A549 (cell line): Measurements from ENCODE around the gene PRKCG. TPM values are rescaled to one million over a fixed set of nuclear protein-coding genes. Genes with fewer than 3 reads are reported as not detected.
A peak's percentile ranks its signal among the peaks of the same experiment; 100 is the strongest.
"Not testable (repeated sequence)": the region's sequence is repeated elsewhere in the genome, so short reads cannot be mapped to it uniquely, and the experiment has no call there.

Source experiments
- ATAC-seq, 2 experiments: fragments of 200-7000 bp in 1 of 2; fragments of >200 bp in 1 of 2; cut with Nextera tagmentation in 1 of 2; cut with Tn5 transposase in 1 of 2; 3 replicates each; pipeline versions ENCODE4 v1.8.0 to v1.9.1; 2018 to 2020; ENCODE audit warnings: mild to moderate bottlenecking in 1 of 2, moderate library complexity in 1 of 2
- CTCF ChIA-PET: fragments of 300-600 bp; sonication (Branson Sonifier 250); formaldehyde crosslinking; extraction: SDS; loops from one replicate; lab custom pipeline; 2021; ENCODE audit warnings: antibody characterized with exemption, inconsistent platforms; lab: Yijun Ruan, JAX
- POLR2A ChIA-PET: fragments of 350-600 bp; formaldehyde crosslinking; extraction: SDS; loops from one replicate; lab custom pipeline; 2021; ENCODE audit warnings: antibody characterized with exemption, inconsistent platforms; lab: Yijun Ruan, JAX
- DNase-seq, 2 experiments: peaks; one replicate each; pipeline versions ENCODE4 v3.0.0 to v3.0.0-alpha.2; 2011 to 2016; ENCODE audit warnings: low read depth in 1 of 2, low spot score in 1 of 2
- FAIRE-seq: peaks from 2 replicates; lab custom pipeline; 2011; peaks lifted over from hg19 to GRCh38; lab: Jason Lieb, UNC
- H3K27ac ChIP-seq, 2 experiments: fragments of >200 bp; sonication (Bioruptor Twin); formaldehyde crosslinking; 3 replicates each; pipeline ENCODE4 v1.5.1; 2016 to 2017
- H3K4me1 ChIP-seq: fragments of >200 bp; sonication (Bioruptor Twin); formaldehyde crosslinking; 3 replicates; pipeline ENCODE4 v1.6.1; 2016
- H3K4me2 ChIP-seq: fragments of >200 bp; sonication (Bioruptor Twin); formaldehyde crosslinking; 3 replicates; pipeline ENCODE4 v1.6.1; 2016
- H3K4me3 ChIP-seq: fragments of >200 bp; sonication (Bioruptor Twin); formaldehyde crosslinking; 3 replicates; pipeline ENCODE4 v1.5.1; 2016
- H3K9me3 ChIP-seq: fragments of >200 bp; sonication (Bioruptor Twin); formaldehyde crosslinking; 3 replicates; pipeline ENCODE4 v1.6.1; 2016
- BHLHE40 ChIP-seq: IDR thresholded peaks from 2 replicates; pipeline ENCODE4 v1.6.1; 2012; ENCODE audit warnings: low read depth, low read length, inconsistent platforms
- CEBPB ChIP-seq, 2 experiments: fragments of >200 bp in 1 of 2; sonication (Bioruptor Twin) in 1 of 2; formaldehyde crosslinking in 1 of 2; IDR thresholded peaks; 2 replicates each; pipeline ENCODE4 v1.6.1; 2012 to 2016
- E2F6 ChIP-seq: IDR thresholded peaks from 2 replicates; pipeline ENCODE4 v1.6.1; 2012; ENCODE audit warnings: low read depth, borderline replicate concordance
- EHF ChIP-seq: fragments of 250-450 bp; sonication (Bioruptor Pico); IDR thresholded peaks from 2 replicates; pipeline ENCODE4 v1.5.0; 2020; ENCODE audit warnings: mild to moderate bottlenecking
- EHMT2 ChIP-seq: fragments of 200-600 bp; sonication (generic); IDR thresholded peaks from 2 replicates; pipeline ENCODE4 v1.6.1; 2016; ENCODE audit warnings: antibody characterized with exemption, low read depth, mild to moderate bottlenecking, moderate library complexity
- ELK1 ChIP-seq: fragments of 150-350 bp; IDR thresholded peaks from 2 replicates; pipeline ENCODE4 v1.6.1; 2014; ENCODE audit warnings: low read depth, mild to moderate bottlenecking, low read length
- EP300 ChIP-seq, 2 experiments: fragments of >200 bp; sonication (Bioruptor Twin); formaldehyde crosslinking; IDR thresholded peaks; 2 replicates in 1 of 2; 3 replicates in 1 of 2; pipeline ENCODE4 v1.6.1; 2016 to 2017
- FOSB ChIP-seq: fragments of 250-450 bp; sonication (Bioruptor Pico); IDR thresholded peaks from 2 replicates; pipeline ENCODE4 v1.5.0; 2020; ENCODE audit warnings: mild to moderate bottlenecking, moderate library complexity
- FOSL2 ChIP-seq, 2 experiments: fragments of 450-650 bp in 1 of 2; fragments of >200 bp in 1 of 2; sonication (Bioruptor Twin) in 1 of 2; formaldehyde crosslinking; IDR thresholded peaks; 2 replicates each; pipeline versions ENCODE4 v1.5.0 to v1.6.1; 2016 to 2020; ENCODE audit warnings: mild to moderate bottlenecking in 1 of 2, moderate library complexity in 1 of 2
- FOXS1 ChIP-seq: fragments of 250-450 bp; sonication (Bioruptor Pico); IDR thresholded peaks from 2 replicates; pipeline ENCODE4 v1.5.0; 2020; ENCODE audit warnings: mild to moderate bottlenecking, moderate library complexity
- HEYL ChIP-seq: fragments of 250-450 bp; sonication (Bioruptor Pico); IDR thresholded peaks from 2 replicates; pipeline ENCODE4 v1.8.0; 2021; ENCODE audit warnings: mild to moderate bottlenecking, moderate library complexity
- HOXB13 ChIP-seq: fragments of 250-450 bp; sonication (Bioruptor Pico); IDR thresholded peaks from 2 replicates; pipeline ENCODE4 v1.5.0; 2020; ENCODE audit warnings: low read depth, mild to moderate bottlenecking, moderate library complexity
- JUNB ChIP-seq: fragments of >200 bp; sonication (Bioruptor Twin); formaldehyde crosslinking; IDR thresholded peaks from 2 replicates; pipeline ENCODE4 v1.6.1; 2016
- KDM1A ChIP-seq: fragments of 200-600 bp; sonication (generic); IDR thresholded peaks from 2 replicates; pipeline ENCODE4 v1.6.1; 2016; ENCODE audit warnings: low read depth, mild to moderate bottlenecking
- MAX ChIP-seq: IDR thresholded peaks from 2 replicates; pipeline ENCODE4 v1.6.1; 2012
- NPAS2 ChIP-seq: fragments of 250-450 bp; sonication (Bioruptor Pico); IDR thresholded peaks from 2 replicates; pipeline ENCODE4 v1.8.0; 2022; ENCODE audit warnings: mild to moderate bottlenecking, moderate library complexity, borderline replicate concordance
- NR3C1 ChIP-seq: fragments of >200 bp; sonication (Bioruptor Twin); formaldehyde crosslinking; IDR thresholded peaks from 3 replicates; pipeline ENCODE4 v1.6.1; 2017
- POLR2AphosphoS2 ChIP-seq: conservative IDR thresholded peaks from 2 replicates; pipeline ENCODE4 v1.6.1; 2012; ENCODE audit warnings: low read length, improper control_type of control experiment, inconsistent platforms
- RARB ChIP-seq: fragments of 250-450 bp; sonication (Bioruptor Pico); IDR thresholded peaks from 2 replicates; pipeline ENCODE4 v1.8.0; 2021; ENCODE audit warnings: mild to moderate bottlenecking, moderate library complexity
- SREBF2 ChIP-seq: fragments of 450-650 bp; IDR thresholded peaks from 2 replicates; pipeline ENCODE4 v1.6.1; 2014; ENCODE audit warnings: mild to moderate bottlenecking, moderate library complexity
- ZFP36 ChIP-seq: fragments of 450-650 bp; IDR thresholded peaks from 2 replicates; pipeline ENCODE4 v1.6.1; 2014; ENCODE audit warnings: borderline replicate concordance; ENCODE audit not compliant: partially characterized antibody
- ZNF302 ChIP-seq: fragments of 250-450 bp; sonication (Bioruptor Pico); IDR thresholded peaks from 2 replicates; pipeline ENCODE4 v1.9.0; 2021; ENCODE audit warnings: inconsistent platforms, mild to moderate bottlenecking, moderate library complexity
- ZSCAN20 ChIP-seq: fragments of 250-450 bp; sonication (Bioruptor Pico); IDR thresholded peaks from 2 replicates; pipeline ENCODE4 v1.8.0; 2022; ENCODE audit warnings: mild to moderate bottlenecking, moderate library complexity
- WGBS: methylation state at CpG from one replicate; pipeline ENCODE4 v1.1.6; 2017; ENCODE audit errors: missing lambda C conversion rate; 5-methylcytosine and 5-hydroxymethylcytosine counted together
- polyA plus RNA-seq, 4 experiments: library from polyadenylated mRNA; depleted of rRNA in 3 of 4; stranded (reverse); fragments of >200 nt; fragmentation: RNase III in 1 of 4; extraction: RNeasy Plus Mini Kit Qiagen cat#74134 plus additional on column Dnase treatment in 1 of 4; gene quantifications; 2 replicates in 3 of 4; 3 replicates in 1 of 4; pipeline ENCODE4 v1.2.3, GENCODE V29; 2011 to 2017

The PRKCG gene
- polyA plus RNA-seq, 2 of the 4 experiments (the other 2 are of a cell fraction), result 0.61 to 0.81 TPM

- CTCF ChIA-PET, result interaction anchor here (1.0 kb wide), 1 partner anchor 21 kb away, joined by 3 read pairs; no protein-coding TSS in a partner anchor
- peaks cover 25% of the 10 kb centered on the region for H3K4me1 ChIP-seq
- ATAC-seq, POLR2A ChIA-PET, FAIRE-seq, H3K9me3 ChIP-seq, DNase-seq, H3K4me3 ChIP-seq, H3K27ac ChIP-seq, H3K4me2 ChIP-seq: not testable (repeated sequence)
- WGBS, result 78% methylated on average over 5 of the region's 5 CpGs
- TF ChIP-seq MAX, result peak; percentile 27; the same call in 1 of the 2 replicates
- peak; percentile 54; the same call in 1 of the 2 replicates for TF ChIP-seq HOXB13 (CRISPR knock-in tag)
- TF ChIP-seq HEYL (CRISPR knock-in tag), result 0 out of 2 replicates have a peak, but pooled peaks have one; percentile 75
- TF ChIP-seq ZSCAN20, result peak; percentile 73; the same call in 1 of the 2 replicates
- TF ChIP-seq FOXS1 (CRISPR knock-in tag), result peak; percentile 58; the same call in 1 of the 2 replicates
- TF ChIP-seq ZNF302 (CRISPR knock-in tag), result 0 out of 2 replicates have a peak, but pooled peaks have one; percentile 28
- peak; percentile 78; the same call in 1 of the 2 replicates for TF ChIP-seq EHF (CRISPR knock-in tag)
Observed at GRCh38 chr19:53838446-53838845, 43.6 kb upstream of the PRKCG start.

GRCh38 chr19:53840241-53840640, 41.8 kb upstream of the PRKCG start:
- H3K9me3 ChIP-seq, POLR2A ChIA-PET, DNase-seq, H3K4me2 ChIP-seq, FAIRE-seq, ATAC-seq, H3K4me3 ChIP-seq: not testable (repeated sequence)
- 96% methylated on average over 12 of the region's 12 CpGs for WGBS
- CTCF ChIA-PET, result interaction anchor here (1.0 to 5.1 kb wide), 8 partner anchors 26 to 257 kb away, joined by 3 to 88 read pairs (median 13); no protein-coding TSS in a partner anchor
- peaks cover 31% of the 10 kb centered on the region for H3K4me1 ChIP-seq
- H3K27ac ChIP-seq, result peak overlapping the region in 1 of 2 experiments; percentile 90; a peak in 2 of 6 replicates

GRCh38 chr19:53840914-53841313, 41.1 kb upstream of the PRKCG start:
- H3K4me1 ChIP-seq, result peaks cover 31% of the 10 kb centered on the region
- ATAC-seq, result peak in 1 of 2 experiments; percentile 29; a peak in 1 of 6 replicates
- H3K4me2 ChIP-seq, result peak overlapping the region; percentile 5; the same call in 1 of the 3 replicates
- DNase-seq, FAIRE-seq, POLR2A ChIA-PET, H3K4me3 ChIP-seq: not testable (repeated sequence)
- 70% methylated on average over 4 of the region's 4 CpGs for whole genome bisulfite sequencing
- TF ChIP-seq FOSL2 (IDR thresholded peaks at IDR 0.05) (peak; percentile 25; the same call in 1 of the 2 replicates), FOSL2 (CRISPR knock-in tag; IDR thresholded peaks at IDR 0.05) (peak; percentile 57), JUNB (0 out of 2 replicates have a peak, but pooled peaks have one; percentile 6), CEBPB (IDR thresholded peaks at IDR 0.05) (peak in 1 of 2 experiments; percentile 52; a peak in 1 of 4 replicates)
- TF ChIP-seq, all 56 proteins: peak for 3; not testable (repeated sequence) for 53
- CTCF ChIA-PET, result interaction anchor here (0.8 to 5.1 kb wide), 16 partner anchors 11 to 256 kb away, joined by 3 to 88 read pairs (median 5); partner anchors contain the start of gene PRKCG
- H3K27ac ChIP-seq, result peak overlapping the region; percentile 77 to 90; a peak in 5 of 6 replicates
- H3K9me3 ChIP-seq, result not testable (repeated sequence)

- H3K4me1 ChIP-seq, result peaks cover 31% of the 10 kb centered on the region
- H3K4me3 ChIP-seq, result no peak overlapping the region
- TF ChIP-seq RARB (CRISPR knock-in tag) (no peak), CEBPB (IDR thresholded peaks at IDR 0.05) (peak; percentile 25 to 72; a peak in 3 of 4 replicates), KDM1A (no peak)
- ChIA-PET CTCF (interaction anchor here (0.9 to 1.5 kb wide), 2 partner anchors 12 to 179 kb away, joined by 3 to 4 read pairs; no protein-coding TSS in a partner anchor), POLR2A (no interaction called here)
- DNase-seq, result no peak
- 0 out of 6 replicates have a peak overlapping the region, but pooled peaks of 1 of the 2 experiments have one; percentile 33 for H3K27ac ChIP-seq
- no peak overlapping the region for H3K4me2 ChIP-seq
- ATAC-seq, result no peak
- no peak for FAIRE-seq
- no peaks in the 10 kb centered on the region for H3K9me3 ChIP-seq
- WGBS, result 88% methylated on average over 9 of the region's 9 CpGs
Observed at GRCh38 chr19:53844849-53845246, 37.1 kb upstream of the PRKCG start.

- ATAC-seq, result peak in 1 of 2 experiments; percentile 40; a peak in 2 of 6 replicates
- POLR2A ChIA-PET, result interaction anchor here (2.6 kb wide), 1 partner anchor 19 kb away, joined by 11 read pairs; the partner anchor contains the start of gene MYADM
Observed at GRCh38 chr19:53847555-53847954, 34.4 kb upstream of the PRKCG start.

More at GRCh38 chr19:53847555-53847954, 34.4 kb upstream of the PRKCG start:
- H3K4me1 ChIP-seq, result peaks cover 18% of the 10 kb centered on the region
- DNase-seq (no peak), FAIRE-seq (no peak)
- H3K4me2 ChIP-seq, result no peak overlapping the region
- peak overlapping the region in 1 of 2 experiments; percentile 32; a peak in 3 of 6 replicates for H3K27ac ChIP-seq
- no peak for TF ChIP-seq BHLHE40
- TF ChIP-seq E2F6, result no peak
- no peak for TF ChIP-seq EP300 (IDR thresholded peaks at IDR 0.05)
- no peak for TF ChIP-seq FOSB
- no peak for TF ChIP-seq ELK1
- TF ChIP-seq EHMT2, result no peak
- no peak for TF ChIP-seq NR3C1
- TF ChIP-seq NPAS2 (CRISPR knock-in tag), result no peak
- no peak for TF ChIP-seq ZFP36
- no peak for TF ChIP-seq POLR2AphosphoS2
- no peak for TF ChIP-seq SREBF2
- WGBS, result 82% methylated on average over 8 of the region's 8 CpGs
- H3K9me3 ChIP-seq, result no peaks in the 10 kb centered on the region
- H3K4me3 ChIP-seq, result no peak overlapping the region
- CTCF ChIA-PET, result interaction anchor here (0.6 to 2.4 kb wide), 8 partner anchors 14 to 181 kb away, joined by 3 to 11 read pairs (median 4); partner anchors contain the start of gene PRKCG
